ENCODE results near the gene RRP7A. TPM values are rescaled to one million over a fixed set of nuclear protein-coding genes. Genes with fewer than 3 reads are reported as not detected.

The RRP7A gene
- total and polyA plus RNA-seq, 2 of the 13 experiments (the other 11 are each of a cell fraction or from before 2014, with no cell fraction given) = 15.3 to 41.6 TPM

- Histone ChIP-seq H3K79me2 (ENCODE audit: insufficient read depth, low read length) (no peaks in the 10 kb centered on the region), H3K9me3 (ENCODE audit: low read length) (no peaks in the 10 kb centered on the region), H3K4me3 (replicated peaks in 1 of 3; ENCODE audit: insufficient read depth in 1 of 3, low read depth in 2 of 3, low read length in 3 of 3) (no peak overlapping the region), H3K36me3 (replicated peaks in 1 of 2; ENCODE audit: control insufficient read depth in 1 of 2, insufficient read depth in 2 of 2, low read length in 2 of 2) (no peaks in the 10 kb centered on the region), H3K27me3 (ENCODE audit: control insufficient read depth in 1 of 2, insufficient read depth in 2 of 2, low read length in 2 of 2) (no peaks in the 10 kb centered on the region), H3K27ac (ENCODE audit: extremely low read length, insufficient read depth, low read length) (peak overlapping the region; percentile 34), H3K9ac (ENCODE audit: insufficient read depth, low read depth, low read length) (no peak overlapping the region), H3K4me2 (ENCODE audit: low read depth, low read length) (no peak overlapping the region), H3K4me1 (ENCODE audit: insufficient read depth, low read length) (peaks cover 39% of the 10 kb centered on the region), H2AFZ (ENCODE audit: low read length) (no peak overlapping the region), H4K20me1 (ENCODE audit: insufficient read depth, low read length) (no peaks in the 10 kb centered on the region)
- DNase-seq (ENCODE audit: low spot score) (peak; percentile 87), ATAC-seq (peak; percentile 87), FAIRE-seq (peak; percentile 48)
- ChIA-PET CTCF (ENCODE audit: low intra/inter-chr PET ratio, low total read pairs) (interaction anchor here (0.7 kb wide), 1 partner anchor 16 kb away, joined by 3 read pairs; no protein-coding TSS in a partner anchor), POLR2A (no interaction called here)
- WGBS (ENCODE audit: low lambda C conversion rate) = 0% methylated on average over 2 of the region's 2 CpGs
- in situ Hi-C loops (cut with HindIII; ENCODE audit: extremely low pct_ligation_motif_present, low pct_unique_long_range_greater_than_20kb) = no loop called here
- intact Hi-C loops (cut with micrococcal nuclease; ENCODE audit: unreplicated experiment) = no loop called here
- no TSS peak for BruUV-seq (replicated peaks)
- no peak for TF ChIP-seq HOMEZ (CRISPR knock-in tag; IDR thresholded peaks at IDR 0.05; ENCODE audit: low read depth)
- no peak for TF ChIP-seq ZNF713 (CRISPR knock-in tag; IDR thresholded peaks at IDR 0.05)
- 0 out of 2 replicates have a peak, but pooled peaks have one; percentile 30 for TF ChIP-seq ZNF331 (CRISPR knock-in tag; IDR thresholded peaks at IDR 0.05)
- peak; percentile 47; the same call in 1 of the 2 replicates for TF ChIP-seq MIER3 (CRISPR knock-in tag; IDR thresholded peaks at IDR 0.05; ENCODE audit: borderline replicate concordance)
- TF ChIP-seq NR2C2 (CRISPR knock-in tag; IDR thresholded peaks at IDR 0.05; ENCODE audit: borderline replicate concordance) = no peak
- TF ChIP-seq ZNF75D (CRISPR knock-in tag; IDR thresholded peaks at IDR 0.05; ENCODE audit: borderline replicate concordance) = no peak
- TF ChIP-seq KDM5A (IDR thresholded peaks at IDR 0.05; ENCODE audit: borderline replicate concordance, low read length) = no peak
- no peak for TF ChIP-seq NR2F6 (IDR thresholded peaks at IDR 0.05)
- TF ChIP-seq NR2F6 (CRISPR knock-in tag; IDR thresholded peaks at IDR 0.05) = peak; percentile 68
- no peak for TF ChIP-seq RBFOX2 (IDR thresholded peaks at IDR 0.05; ENCODE audit: low read depth, low read length)
- TF ChIP-seq ZNF546 (CRISPR knock-in tag; conservative IDR thresholded peaks at IDR 0.05) = no peak
- TF ChIP-seq SKI (IDR thresholded peaks at IDR 0.05; ENCODE audit: partially characterized antibody) = no peak
- TF ChIP-seq RERE (CRISPR knock-in tag; IDR thresholded peaks at IDR 0.05; ENCODE audit: low read depth) = no peak
- TF ChIP-seq ZNF101 (CRISPR knock-in tag; IDR thresholded peaks at IDR 0.05; ENCODE audit: borderline replicate concordance, low read depth) = no peak
- 0 out of 2 replicates have a peak, but pooled peaks have one; percentile 16 for TF ChIP-seq FOXK1 (CRISPR knock-in tag; IDR thresholded peaks at IDR 0.05; ENCODE audit: borderline replicate concordance, low read depth)
- TF ChIP-seq CBX1 (IDR thresholded peaks at IDR 0.05; ENCODE audit: low read depth) = no peak
- TF ChIP-seq HIVEP1 (CRISPR knock-in tag; IDR thresholded peaks at IDR 0.05) = no peak
- TF ChIP-seq U2AF2 (IDR thresholded peaks at IDR 0.05; ENCODE audit: low read depth, low read length) = no peak
- TF ChIP-seq ZSCAN22 (CRISPR knock-in tag; IDR thresholded peaks at IDR 0.05) = no peak
- TF ChIP-seq ZNF720 (CRISPR knock-in tag; IDR thresholded peaks at IDR 0.05) = no peak
- TF ChIP-seq PPARG (CRISPR knock-in tag; conservative IDR thresholded peaks at IDR 0.05) = 0 out of 2 replicates have a peak, but pooled peaks have one; percentile 37
Observed at GRCh38 chr22:42544686-42545085, 25.1 kb upstream of the RRP7A start.
